Measurements from ENCODE around the gene PARP15.
"Not testable (repeated sequence)": the region's sequence is repeated elsewhere in the genome, so short reads cannot be mapped to it uniquely, and the experiment has no call there.

Gene PARP15

DNA sequence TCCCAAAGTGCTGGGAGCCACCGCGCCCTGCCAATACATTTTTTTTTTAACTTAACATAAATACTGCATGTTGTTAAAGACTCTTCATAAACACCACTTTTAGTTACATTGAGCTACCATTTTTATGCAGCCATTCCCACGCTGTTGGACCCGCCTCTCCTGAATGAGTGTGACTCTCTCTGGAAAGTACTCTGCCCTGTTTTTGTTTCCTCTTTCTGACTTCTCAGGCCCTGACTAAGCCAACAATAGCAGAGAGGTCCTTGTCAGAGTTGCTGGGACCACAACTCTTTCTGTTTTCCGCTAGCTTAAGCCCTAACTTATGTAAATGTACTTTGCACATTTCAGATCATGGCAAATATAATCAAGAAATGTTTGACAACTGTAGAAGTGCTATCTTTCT, 35.2 kb downstream of the PARP15 start:
- peak; percentile 61 for FAIRE-seq
- no peak for DNase-seq (ENCODE audit: insufficient read length, low spot score)

DNA sequence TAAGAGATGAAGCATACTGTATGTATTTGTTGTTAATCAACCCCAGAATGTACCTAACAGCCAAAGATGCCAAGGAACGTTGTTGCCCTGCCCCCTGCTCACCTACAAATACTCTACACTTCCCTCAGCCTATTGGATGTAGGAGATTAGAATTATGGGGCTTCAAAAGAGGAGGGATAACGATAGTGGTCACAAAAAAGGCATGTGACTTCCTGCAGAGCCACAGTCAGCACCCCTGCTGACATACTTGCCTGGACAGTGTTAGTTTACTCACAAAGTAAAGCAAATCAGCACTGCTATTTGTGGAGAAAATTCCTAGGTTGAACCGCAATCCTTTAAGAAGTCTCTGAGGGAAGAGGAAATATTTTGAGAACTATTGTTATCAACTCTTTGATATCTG, 37.9 kb downstream of the PARP15 start:
- FAIRE-seq = no peak
- no peak for DNase-seq (ENCODE audit: insufficient read length, low spot score)

DNA sequence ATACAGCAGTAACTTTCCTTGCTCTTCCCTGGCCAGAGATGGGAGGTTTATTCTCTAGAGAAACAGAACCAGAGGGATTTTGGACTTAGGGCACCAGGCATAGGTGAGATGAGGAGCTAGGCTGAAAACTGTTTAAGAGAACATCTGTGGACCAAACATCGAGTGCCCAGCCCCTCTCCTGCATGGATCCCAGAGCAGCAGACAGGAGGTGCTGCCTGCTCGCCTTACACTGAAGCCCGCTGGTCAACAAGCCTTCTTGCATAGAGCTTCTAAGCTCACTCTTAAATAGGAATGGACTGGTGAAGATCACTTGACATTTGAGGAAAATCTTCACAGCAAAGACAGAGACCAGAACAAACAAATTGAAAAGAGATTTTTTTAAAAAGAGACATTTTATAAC, 41.2 kb downstream of the PARP15 start:
- no peak for FAIRE-seq

DNA sequence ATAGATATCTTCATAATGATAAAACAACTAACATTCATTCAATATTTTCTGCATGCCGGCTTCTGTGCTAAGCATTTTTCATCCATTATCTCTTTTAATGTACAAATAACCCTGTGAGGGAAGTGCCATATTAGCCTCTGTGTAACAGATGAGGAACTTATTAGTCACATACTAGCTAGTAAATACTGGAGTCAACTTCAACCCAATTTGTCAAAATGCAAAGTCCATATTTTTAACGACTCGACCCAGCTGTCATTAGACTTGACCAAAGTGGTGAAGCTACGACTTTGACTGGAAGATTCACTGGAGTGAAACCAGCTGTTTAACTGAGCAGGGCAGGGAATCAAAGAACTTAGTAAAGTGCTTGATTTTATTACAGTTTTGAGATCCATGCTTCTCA, 41.6 kb downstream of the PARP15 start:
- FAIRE-seq = peak; percentile 71

More for the DNA sequence above, 41.2 kb downstream of the PARP15 start:
- DNase-seq (ENCODE audit: insufficient read length, low spot score) = no peak

DNA sequence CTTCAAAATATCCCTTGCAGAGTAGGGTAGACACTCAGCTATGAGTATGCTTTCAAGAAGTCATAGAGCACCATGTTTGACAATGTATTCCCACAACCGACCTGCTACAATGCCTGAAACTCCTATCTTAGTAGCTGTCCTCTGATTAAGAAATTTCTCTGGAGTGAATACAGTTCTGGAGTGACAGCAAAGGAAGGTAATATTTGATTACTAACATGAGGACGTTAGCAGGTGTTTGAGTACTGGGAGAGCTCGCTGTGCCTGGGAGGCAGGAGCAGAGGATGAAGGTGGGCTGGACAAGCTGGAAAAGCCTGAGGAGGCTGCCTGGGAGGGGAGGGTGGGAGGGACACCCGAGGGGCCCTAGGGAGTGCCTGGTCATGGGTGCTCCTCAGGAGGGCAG, 42.9 kb downstream of the PARP15 start:
- FAIRE-seq (no peak), DNase-seq (ENCODE audit: insufficient read length, low spot score) (no peak)

More for the DNA sequence above, 41.6 kb downstream of the PARP15 start:
- DNase-seq (ENCODE audit: insufficient read length, low spot score) = no peak

DNA sequence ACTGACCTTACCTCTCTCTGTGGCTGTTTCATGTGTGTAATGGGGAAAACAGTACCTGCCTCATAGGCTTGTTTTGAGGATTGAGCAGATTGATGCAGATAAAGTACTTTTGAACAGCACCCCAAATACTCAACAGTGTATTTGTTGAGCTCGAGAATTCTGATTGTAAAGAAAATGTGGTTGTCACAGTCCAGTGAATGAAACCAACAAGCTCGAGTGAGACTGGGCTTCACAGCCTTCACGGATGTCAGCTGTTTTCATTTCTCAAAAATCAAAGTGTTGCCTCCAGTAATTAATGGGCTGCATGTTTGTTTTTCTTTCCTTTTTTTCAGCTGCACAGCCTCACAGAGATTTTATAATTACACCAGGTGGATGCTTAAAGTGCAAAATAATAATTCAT, 43.7 kb downstream of the PARP15 start:
- peak; percentile 90 for FAIRE-seq
- no peak for DNase-seq (ENCODE audit: insufficient read length, low spot score)

DNA sequence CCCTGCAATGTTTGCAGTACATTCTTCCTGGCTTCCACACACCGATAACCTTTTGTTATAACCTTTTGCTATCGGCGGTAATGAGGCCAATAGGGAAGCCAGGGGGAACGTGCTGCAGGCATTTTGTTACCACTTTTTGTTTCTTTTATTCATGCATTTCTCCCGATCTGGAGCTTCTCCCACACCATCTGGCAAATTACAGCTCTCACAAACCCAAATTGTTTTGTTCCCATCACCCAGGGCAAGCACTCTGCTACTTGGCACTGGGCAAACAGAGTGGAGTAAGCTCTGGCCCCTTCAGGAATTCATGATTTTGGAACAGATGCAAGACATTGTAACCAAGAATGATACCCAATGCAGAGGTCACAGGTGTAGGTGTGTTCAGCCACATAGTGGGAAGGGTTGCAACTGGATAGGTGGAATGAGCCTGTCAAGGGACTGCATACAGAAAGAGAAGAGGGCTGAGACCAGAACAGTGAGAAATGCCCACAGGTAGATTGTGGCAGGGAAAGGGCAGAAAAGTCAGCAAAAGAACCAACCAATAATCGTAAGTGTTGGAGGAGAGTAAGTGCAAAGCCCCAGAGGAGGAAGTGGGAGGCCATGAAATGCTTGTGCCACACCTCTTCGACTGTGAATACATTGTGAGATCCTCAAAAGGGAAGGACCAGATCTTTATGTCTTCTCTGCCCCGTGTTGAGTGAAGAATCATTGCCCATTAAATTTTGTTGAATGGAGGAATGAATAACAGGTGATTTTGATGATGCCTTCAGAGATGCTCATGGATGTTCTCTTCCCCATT, 45.8 kb downstream of the PARP15 start:
- peak; percentile 31 for FAIRE-seq
- no peak for DNase-seq (ENCODE audit: insufficient read length, low spot score)

DNA sequence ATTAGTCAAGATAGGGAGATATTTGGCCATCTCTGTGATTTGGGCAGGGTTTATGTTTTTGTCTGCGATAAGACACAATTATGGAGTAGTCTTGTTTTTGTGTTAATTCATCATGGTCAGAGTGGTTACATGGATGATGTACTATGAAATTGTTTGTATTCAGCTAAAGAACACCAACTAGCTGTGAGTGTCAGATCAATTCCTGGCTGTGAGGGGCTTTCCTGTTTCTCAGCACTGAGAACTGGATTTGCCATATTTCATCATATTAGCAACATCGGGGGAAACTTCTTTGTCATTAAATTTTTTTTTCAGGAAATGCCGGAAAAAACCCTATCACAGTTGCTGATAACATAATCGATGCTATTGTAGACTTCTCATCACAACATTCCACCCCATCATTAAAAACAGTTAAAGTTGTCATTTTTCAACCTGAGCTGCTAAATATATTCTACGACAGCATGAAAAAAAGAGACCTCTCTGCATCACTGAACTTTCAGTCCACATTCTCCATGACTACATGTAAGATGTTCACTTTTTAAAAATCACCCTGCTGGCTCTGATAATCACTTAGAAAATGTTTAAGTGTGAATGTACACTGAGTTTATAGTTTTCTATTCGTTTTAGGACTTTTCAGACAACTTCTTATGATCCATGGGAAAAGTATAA, 49.2 kb downstream of the PARP15 start:
- FAIRE-seq = no peak
- no peak for DNase-seq (ENCODE audit: insufficient read length, low spot score)

DNA sequence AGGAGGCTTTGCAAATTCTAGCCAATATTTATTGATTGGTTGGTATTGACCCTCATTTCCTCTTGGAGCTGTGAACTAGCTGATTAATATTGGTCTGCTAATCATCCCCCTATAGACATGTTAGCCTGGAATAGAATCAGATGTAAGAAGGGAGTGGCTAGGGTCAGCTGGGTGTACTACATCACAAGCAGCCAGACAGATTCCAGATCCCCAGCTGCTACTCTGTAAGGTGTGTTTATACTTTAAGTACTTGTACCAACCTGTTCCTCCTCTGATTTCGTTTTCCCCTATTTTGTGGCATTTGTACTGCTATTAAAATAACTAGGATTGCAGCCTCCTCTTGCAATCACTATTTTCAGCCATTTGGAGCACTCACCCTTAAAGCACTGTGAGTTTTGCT, 49.9 kb downstream of the PARP15 start:
- FAIRE-seq (no peak), DNase-seq (ENCODE audit: insufficient read length, low spot score) (no peak)

DNA sequence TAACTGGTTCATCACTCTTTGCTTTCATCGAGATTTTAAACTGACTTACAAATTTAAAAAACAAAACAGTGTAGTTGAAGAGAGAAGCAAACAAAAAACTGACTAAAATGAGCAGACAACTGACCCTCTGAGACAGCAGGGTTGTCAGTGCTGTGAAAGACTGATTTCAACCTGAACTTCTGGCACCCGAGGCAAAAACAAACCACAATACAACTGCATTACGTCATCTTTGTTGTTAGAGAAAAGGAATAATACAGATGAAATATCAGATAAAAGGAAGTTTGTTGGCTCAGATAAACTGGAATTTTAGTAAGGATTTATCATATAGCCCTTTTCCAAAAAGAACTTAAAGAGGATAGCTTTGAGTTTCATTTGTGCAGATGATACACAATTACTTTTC, 51.1 kb downstream of the PARP15 start:
- DNase-seq (ENCODE audit: insufficient read length, low spot score) = no peak

DNA sequence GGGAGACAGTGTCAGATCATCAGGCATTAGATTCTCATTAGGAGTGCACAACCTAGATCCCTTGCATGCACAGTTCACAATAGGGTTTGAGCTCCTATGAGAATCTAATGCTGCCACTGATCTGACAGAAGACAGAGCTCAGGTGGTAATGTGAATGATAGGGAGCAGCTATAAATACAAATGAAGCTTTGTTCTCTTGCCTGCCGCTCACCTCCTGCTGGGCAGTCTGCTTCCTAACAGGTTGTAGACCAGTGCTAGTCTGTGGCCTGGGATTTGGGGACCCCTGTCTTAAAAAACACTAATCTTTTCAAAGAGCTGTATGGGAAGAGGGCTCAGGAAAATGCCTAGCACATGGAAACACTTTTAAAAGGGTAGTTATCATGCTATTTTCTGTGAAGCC, 52.3 kb downstream of the PARP15 start:
- no peak for DNase-seq (ENCODE audit: insufficient read length, low spot score)
- no peak for FAIRE-seq

More for the DNA sequence above, 51.1 kb downstream of the PARP15 start:
- no peak for FAIRE-seq

DNA sequence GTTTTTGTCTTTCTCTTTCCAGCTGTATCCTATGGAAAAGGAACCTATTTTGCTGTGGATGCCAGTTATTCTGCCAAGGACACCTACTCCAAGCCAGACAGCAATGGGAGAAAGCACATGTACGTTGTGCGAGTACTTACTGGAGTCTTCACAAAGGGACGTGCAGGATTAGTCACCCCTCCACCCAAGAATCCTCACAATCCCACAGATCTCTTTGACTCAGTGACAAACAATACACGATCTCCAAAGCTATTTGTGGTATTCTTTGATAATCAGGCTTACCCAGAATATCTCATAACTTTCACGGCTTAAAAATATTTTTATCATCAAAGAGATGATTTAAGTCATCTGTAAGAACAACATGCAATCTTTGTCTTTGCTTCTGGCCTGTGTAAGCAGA, 58.3 kb downstream of the PARP15 start:
- FAIRE-seq (no peak), DNase-seq (ENCODE audit: insufficient read length, low spot score) (no peak)

DNA sequence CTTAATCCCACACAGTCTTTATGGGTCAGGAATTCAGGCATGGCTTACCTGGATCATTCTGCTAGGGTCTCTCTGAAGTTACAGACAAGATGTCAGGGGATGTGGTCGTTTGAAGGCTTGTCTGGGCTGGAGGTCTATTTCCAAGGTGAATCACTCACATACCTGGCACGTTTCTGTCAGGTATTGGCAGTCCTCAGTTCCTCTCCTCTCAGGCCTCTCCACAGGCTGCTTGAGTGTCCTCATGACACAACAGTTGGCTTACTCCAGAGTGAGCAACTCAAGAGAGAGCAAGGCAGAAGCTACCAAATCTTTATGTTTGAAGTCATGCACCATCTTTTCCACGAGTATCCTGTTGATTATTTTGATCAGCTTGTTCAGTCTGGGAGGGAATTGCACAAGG, 59.2 kb downstream of the PARP15 start:
- no peak for FAIRE-seq

DNA sequence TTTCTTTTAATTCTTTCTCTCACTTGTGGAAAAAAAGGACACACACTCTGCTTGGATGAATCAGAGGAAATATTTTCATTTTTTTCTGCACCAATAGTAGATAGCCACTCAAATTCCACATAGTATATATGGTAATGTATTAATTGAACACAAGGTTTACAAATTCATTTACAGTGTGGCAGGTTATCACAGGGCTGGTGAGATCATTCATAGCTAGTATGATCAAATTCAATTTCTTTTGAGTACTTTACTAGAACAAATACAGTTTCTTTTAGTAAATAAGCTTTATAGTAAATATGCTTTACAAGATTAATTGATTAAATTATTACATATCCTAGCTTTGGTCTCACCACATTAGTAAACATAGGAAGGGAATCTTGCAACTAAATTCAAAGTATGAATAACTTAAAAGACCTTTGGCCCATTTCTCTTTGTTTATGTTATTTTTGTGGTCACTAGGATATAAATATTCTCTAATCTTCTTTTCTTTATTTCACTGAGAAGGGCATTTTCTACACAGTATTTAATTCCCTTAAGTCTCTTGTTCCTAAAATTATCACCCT, 63.1 kb downstream of the PARP15 start:
- no peak for FAIRE-seq

More for the DNA sequence above, 59.2 kb downstream of the PARP15 start:
- no peak for DNase-seq (ENCODE audit: insufficient read length, low spot score)

DNA sequence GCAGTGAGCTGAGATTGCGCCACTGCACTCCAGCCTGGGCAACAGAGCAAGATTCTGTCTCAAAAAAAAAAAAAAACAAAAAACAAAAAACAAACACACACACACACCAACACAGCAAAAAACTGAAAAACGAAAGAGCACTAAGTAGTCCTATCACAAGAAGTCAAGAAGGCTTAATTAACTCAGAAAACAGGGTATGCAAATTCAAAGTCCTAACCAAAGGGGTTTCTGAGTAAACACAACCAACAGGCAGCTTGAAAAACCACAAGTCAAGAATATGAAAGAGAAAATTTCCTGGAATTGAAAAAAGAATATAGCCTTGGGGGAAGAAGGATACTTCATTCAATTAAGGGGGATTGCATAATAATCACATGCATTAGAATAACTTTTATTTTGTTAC, 65.5 kb downstream of the PARP15 start:
- FAIRE-seq = peak; percentile 90
- no peak for DNase-seq (ENCODE audit: insufficient read length, low spot score)

More for the DNA sequence above, 63.1 kb downstream of the PARP15 start:
- DNase-seq (ENCODE audit: insufficient read length, low spot score) = no peak

DNA sequence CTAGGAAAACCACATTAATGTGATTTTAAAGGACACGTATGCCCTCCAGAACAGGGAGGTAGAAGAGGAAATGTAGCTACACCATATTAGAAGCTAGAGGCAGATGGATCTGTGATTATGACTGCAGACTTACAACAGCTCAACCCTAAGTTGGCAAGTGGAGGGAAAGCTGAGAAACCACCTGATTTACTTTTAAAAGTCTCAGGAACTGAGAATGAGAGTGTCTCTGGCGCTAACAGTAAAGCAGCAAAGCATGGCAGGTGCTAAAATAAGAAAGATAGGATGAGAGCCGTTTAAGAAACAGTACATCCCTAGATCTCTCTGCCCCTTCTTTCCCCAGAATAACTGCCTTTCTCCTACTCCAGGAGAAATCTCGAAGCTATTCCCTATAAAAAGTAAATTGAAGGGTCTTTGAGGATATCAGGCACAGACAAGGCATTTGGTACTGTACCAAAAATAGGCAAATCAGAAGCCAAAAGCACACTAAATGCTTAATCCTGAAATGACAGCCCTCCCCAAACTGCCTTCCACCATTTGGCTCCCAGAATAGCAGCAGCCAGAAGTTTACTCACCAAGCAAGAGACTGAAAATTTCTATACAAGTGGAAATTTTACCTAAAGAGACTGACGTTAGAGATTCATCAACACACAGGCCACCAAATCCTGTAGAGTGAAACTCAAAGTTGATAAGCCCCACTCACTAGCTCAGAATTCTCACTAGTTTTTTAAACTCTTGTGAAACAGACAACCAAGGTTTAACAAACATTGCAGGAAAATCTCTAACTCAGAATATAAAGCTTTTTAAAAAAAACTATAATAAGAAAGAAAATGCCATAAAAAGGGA, 68.9 kb downstream of the PARP15 start:
- DNase-seq (ENCODE audit: insufficient read length, low spot score) (peak; percentile 19), FAIRE-seq (peak; percentile 99)

DNA sequence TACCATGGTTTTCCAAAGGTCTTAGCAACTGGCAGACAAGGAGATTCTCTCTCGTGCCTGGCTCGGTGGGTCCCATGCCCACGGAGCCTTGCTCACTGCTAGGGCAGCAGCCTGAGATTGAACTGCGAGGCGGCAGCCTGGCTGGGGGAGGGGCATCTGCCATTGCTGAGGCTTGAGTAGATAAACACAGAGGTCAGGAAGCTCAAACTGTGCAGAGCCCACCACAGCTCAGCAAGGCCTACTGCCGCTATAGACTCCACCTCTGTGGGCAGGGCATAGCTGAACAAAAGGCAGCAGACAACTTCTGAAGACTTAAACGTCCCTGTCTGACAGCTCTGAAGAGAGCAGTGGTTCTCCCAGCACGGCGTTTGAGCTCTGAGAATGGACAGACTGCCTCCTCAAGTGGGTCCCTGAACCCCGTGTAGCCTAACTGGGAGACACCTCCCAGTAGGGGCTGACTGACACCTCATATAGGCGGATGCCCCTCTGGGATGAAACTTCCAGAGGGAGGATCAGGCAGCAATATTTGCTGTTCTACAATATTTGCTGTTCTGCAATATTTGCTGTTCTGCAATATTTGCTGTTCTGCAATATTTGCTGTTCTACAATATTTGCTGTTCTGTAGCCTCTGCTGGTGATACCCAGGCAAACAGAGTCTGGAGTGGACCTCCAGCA, 73.9 kb downstream of the PARP15 start:
- not testable (repeated sequence) for DNase-seq (ENCODE audit: insufficient read length, low spot score); FAIRE-seq

DNA sequence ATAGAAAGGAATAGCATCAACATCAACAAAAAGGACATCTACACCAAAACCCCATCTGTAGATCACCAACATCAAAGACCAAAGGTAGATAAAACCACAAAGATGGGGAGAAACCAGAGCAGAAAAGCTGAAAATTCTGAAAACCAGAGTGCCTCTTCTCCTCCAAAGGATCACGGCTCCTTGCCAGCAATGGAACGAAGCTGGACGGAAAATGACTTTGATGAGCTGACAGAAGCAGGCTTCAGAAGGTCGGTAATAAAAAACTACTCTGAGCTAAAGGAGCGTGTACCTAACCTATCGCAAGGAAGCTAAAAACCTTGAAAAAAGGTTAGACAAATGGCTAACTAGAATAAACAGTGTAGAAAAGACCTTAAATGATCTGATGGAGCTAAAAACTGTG, 74.5 kb downstream of the PARP15 start:
- DNase-seq (ENCODE audit: insufficient read length, low spot score) = not testable (repeated sequence)

DNA sequence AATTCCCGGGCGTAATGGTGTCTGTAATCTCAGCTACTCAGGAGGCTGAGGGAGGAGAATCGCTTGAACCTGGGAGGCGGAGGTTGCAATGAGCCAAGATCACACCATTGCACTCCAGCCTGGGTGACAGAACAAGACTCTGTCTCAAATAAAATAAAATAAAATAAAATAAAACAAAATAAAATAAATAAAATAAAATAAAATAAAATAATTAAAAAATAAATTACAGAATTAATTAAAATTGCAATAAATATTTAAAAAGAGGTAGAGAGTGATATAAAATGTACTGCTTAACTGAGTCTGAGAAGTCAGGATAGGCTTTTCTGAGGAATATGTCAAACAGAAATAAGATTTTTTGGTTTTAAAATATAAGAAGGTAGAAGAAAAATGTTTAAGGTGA, 80.9 kb downstream of the PARP15 start:
- FAIRE-seq; DNase-seq (ENCODE audit: insufficient read length, low spot score): not testable (repeated sequence)

More for the DNA sequence above, 74.5 kb downstream of the PARP15 start:
- not testable (repeated sequence) for FAIRE-seq

DNA sequence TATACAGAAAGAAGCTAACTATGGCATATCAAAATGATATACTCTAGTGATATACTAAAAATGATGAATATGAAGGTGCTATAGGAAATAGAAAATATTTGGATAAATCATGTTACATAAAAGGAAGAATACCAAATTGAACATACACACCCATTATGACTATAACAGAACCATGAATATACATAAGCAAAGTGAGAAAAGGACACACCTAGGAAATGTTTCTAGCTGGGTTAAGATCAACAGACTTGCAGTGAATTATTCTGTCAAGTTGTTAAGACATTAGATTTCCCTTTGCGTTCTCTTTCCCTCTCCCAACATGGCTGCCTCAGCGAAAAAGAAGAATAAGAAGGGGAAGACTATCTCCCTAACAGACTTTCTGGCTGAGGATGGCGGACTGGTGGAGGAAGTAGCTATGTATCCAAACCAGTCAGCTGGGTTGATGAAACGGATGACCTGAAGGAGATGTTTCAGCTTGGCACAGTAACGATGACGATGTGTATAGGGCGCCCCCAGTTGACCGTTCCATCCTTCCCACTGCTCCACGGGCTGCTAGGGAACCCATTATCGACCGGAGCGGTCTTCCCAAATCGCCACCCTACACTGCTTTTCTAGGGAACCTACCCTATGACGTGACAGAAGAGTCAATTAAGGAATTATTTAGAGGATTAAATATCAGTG, 83.0 kb downstream of the PARP15 start:
- DNase-seq (ENCODE audit: insufficient read length, low spot score) = no peak
- FAIRE-seq = no peak
